GM21447 (cell line): ENCODE measurements around the gene YAF2.
"Not testable (repeated sequence)": the region's sequence is repeated elsewhere in the genome, so short reads cannot be mapped to it uniquely, and the experiment has no call there.

Experiments used
- ATAC-seq: cut with Tn5 transposase; IDR thresholded peaks from one replicate; pipeline ENCODE4 v1.9.1; 2021; ENCODE audit not compliant: unreplicated experiment

YAF2 gene

DNA sequence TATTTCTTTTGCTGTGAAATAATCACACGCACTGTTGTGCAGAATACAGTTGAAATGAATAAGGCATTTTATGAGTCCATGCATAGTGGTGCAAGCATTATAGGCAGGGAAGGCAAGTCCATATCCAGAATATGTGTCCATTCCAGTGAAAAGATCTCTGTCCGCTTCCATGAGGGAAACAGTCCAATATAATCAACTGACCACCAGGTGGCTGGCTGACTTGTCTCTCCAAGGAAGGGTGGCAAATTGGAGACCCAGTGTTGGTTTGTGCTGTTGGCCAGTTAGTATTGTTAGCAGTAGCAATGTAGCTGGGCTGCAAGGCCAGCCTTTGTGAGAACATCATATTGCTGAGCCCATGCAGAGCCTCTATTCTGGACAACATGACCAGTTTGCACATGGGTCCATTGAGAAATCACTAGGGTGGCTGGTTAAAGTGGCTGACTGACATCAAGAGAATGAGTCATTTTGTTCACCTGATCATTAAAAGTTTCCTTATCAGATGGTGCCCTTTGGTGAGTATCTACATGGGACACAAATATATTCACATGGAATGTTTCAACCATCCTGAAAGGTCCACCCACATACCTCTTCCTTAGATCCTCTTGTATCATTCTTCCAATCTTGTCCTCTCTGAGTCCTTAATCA lies 17.3 kb upstream of the YAF2 start:
- ATAC-seq = no peak

DNA sequence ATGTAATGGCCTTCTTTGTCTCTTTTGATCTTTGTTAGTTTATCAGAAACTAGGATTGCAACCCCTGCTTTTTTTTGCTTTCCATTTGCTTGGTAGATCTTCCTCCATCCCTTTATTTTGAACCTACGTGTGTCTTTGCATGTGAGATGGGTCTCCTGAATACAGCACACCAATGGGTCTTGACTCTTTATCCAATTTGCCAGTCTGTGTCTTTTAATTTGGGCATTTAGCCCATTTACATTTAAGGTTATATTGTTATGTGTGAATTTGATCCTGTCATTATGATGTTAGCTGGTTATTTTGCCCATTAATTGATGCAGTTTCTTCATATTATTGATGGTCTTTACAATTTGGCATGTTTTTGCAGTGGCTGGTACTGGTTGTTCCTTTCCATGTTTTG lies 14.6 kb upstream of the YAF2 start:
- not testable (repeated sequence) for ATAC-seq

DNA sequence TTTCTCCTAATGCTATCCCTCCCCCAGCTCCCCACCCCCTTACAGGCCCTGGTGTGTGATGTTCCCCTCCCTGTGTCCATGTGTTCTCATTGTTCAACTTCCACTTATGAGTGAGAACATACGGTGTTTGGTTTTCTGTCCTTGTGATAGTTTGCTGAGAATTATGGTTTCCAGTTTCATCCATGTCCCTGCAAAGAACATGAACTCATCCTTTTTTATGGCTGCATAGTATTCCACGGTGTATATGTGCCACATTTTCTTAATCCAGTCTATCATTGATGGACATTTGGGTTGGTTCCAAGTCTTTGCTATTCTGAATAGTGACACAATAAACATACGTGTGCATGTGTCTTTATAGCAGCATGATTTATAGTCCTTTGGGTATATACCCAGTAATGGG lies 11.0 kb upstream of the YAF2 start:
- not testable (repeated sequence) for ATAC-seq

GRCh38 chr12:42240131-42240750 lies 2.2 kb upstream of the YAF2 start:
- ATAC-seq = no peak

DNA sequence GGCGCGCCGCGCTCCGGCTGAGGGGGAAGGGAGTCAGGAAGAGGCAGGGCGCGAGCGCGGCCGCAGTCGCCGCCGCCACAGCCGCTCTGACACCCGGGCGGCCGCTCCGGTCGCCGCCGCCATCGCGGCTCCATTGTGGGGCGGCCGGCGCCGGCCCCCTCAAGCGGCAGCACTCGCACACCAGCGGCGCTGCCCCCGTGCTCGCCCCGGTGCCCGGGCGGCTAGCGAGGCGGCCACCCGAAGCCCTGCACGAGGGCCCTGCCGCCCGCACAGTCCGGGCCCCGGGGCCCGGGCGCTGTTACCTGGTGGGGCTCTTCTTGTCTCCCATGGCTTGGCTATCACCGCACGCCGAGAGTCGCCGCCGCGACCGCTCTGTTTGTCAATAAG lies 202 bp downstream of the YAF2 start:
- no peak for ATAC-seq

GRCh38 chr12:42237052-42237852 lies 796 bp downstream of the YAF2 start:
- peak; percentile 79 for ATAC-seq

- no peak for ATAC-seq
Observed at GRCh38 chr12:42236017-42236416, 2.0 kb downstream of the YAF2 start.

GRCh38 chr12:42235426-42235825 lies 2.6 kb downstream of the YAF2 start:
- no peak for ATAC-seq

DNA sequence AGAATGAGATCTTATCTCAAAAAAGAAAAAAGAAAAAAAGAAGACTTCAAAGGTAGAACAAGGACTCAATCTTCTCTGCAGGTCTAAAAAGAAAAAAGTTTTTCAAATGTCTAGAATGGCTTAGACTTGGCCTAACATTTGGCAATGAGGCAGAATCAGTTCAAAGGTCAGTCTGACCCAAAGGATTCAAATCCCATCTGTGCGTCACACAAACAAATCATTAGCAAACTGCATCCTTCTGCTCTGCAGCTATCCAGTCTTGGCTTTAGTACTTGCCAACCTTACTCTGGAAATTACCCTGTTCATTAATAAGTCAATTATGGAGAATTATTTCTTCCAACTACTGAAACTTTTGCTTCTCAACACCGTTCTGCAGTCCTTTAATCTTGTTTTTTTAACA lies 3.1 kb downstream of the YAF2 start:
- ATAC-seq = no peak

DNA sequence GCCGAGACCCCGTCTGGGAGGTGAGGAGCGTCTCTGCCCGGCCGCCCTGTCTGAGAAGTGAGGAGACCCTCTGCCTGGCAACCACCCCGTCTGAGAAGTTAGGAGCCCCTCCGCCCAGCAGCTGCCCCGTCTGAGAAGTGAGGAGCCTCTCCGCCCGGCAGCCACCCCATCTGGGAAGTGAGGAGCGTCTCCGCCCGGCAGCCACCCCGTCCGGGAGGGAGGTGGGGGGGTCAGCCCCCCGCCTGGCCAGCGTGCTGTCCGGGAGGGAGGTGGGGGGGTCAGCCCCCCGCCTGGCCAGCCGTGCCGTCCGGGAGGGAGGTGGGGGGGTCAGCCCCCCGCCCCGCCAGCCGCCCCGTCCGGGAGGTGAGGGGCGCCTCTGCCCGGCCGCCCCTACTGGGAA lies 10.5 kb downstream of the YAF2 start:
- not testable (repeated sequence) for ATAC-seq

DNA sequence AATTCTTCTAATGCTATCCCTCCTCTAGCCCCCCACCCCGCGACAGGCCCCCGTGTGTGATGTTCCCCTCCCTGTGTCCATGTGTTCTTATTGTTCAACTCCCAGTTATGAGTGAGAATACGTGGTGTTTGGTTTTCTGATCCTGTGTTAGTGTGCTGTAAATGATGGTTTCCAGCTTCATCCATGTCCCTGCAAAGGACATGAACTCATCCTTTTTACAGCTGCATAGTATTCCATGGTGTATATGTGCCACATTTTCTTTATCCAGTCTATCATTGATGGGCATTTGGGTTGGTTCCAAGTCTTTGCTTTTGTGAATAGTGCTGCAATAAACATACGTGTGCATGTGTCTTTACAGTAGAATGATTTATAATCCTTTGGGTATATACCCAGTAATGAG lies 13.5 kb downstream of the YAF2 start:
- ATAC-seq = not testable (repeated sequence)

GRCh38 chr12:42222724-42223123 lies 15.3 kb downstream of the YAF2 start:
- no peak for ATAC-seq

- ATAC-seq = no peak
Observed at GRCh38 chr12:42221726-42222125, 16.3 kb downstream of the YAF2 start.

- no peak for ATAC-seq
Observed at GRCh38 chr12:42217656-42218055, 20.4 kb downstream of the YAF2 start.

DNA sequence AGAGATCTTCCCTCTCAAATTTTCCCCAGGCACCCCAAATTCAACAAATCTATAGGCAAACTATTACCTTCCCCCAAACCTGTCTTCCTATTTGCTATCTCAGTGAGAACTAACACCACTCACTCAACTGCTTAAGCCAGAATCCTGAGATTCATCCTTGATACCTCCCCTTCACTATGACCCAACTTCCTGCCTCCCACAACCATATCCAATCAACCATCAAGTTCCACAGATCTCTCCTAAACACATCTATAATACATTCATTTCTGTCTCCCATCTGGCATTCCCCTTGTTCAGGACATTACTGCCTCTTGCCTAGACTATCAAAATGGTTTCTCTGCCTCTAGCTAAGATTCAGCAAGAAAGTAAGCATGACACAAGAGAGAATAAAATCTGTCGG lies 21.3 kb downstream of the YAF2 start:
- ATAC-seq = no peak

DNA sequence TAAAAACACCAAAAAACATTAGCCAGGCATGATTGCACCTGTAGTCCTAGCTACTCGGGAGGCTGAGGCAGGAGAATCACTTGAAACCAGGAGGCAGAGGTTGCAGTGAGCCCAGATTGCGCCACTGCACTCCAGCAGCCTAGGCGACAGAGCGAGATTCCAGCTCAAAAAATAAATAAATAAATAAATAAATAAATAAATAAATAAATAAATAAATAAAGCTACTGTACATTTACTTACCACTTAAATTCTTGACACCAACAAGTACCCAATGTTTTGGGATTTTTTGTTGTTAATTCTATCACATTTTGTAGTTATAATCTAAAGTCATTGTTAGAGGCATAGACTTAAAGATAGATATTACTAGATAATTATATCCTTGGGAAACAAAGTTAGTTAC lies 22.3 kb downstream of the YAF2 start:
- ATAC-seq = not testable (repeated sequence)

GRCh38 chr12:42213954-42214426 lies 24.1 kb downstream of the YAF2 start:
- ATAC-seq = no peak

DNA sequence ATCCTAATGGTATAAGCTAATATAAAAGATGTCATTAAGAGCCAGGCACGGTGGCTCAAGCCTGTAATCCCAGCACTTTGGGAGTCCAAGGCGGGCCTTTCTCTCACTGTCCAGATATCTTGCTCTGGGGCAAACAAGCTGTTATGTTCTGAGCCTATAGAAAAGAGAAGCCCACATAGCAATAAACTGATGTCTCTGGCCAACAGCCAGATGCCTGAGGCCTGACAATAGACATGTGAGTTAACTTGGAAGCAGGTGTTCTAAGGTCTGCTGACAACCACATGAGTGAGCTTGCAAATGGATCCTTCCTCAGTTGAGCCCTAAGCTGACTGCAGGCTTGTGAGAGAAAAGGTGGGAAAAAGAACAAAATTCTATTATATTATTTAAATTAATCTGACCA lies 25.0 kb downstream of the YAF2 start:
- ATAC-seq = no peak

- no peak for ATAC-seq
Observed at GRCh38 chr12:42208574-42208973, 29.5 kb downstream of the YAF2 start.

DNA sequence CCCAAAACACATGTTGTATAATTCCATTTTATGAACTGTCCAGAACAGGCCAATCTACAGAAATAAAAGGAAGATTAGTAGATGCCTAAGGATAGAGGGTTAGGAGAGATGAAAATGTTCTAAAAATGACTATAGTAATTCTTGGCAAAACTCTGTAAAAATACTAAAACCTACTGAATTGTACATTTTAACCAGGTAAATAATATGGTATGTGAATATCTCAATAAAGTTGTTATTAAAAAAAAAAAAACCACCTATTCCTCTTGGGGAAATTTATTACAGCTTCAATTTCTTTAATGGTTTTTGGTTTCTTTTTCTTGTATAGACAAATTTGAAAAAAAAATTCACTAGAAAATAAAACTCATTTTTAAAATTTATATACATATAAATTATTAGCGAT lies 33.2 kb downstream of the YAF2 start:
- no peak for ATAC-seq

DNA sequence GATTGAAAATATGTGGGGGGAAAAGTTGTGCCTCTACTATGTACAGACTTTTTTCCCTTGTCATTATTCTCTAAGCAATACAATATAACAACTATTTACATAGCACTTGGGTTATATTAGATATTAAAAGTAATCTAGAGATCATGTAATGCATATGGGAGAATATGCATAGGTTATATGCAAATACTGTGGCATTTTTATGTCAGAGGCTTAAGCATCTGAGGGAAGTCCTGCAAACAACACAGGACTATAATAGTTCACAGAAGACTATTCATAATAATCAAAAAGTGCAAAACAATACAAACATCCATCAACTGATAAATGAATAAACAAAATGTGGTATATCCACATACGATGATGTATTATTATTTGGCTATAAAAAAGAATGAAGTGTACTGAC lies 33.7 kb downstream of the YAF2 start:
- no peak for ATAC-seq

DNA sequence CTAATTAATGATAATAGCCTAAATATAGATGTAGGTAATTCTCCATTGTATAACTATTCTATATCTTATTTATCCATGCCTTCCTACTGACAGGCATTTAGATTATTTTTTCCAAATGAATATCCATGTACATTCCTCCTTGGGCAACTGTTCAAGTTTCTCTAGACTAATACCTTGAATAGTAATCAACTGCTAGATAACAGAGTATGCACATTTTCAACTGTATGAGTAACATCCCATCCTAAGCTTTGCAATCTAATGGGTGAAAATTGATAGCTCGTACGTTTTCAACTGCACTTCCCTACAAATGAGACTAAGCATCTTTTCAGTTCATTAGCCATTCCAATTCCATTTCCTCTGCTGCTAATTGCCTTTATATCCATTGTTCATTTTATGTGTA lies 37.0 kb downstream of the YAF2 start:
- no peak for ATAC-seq
